Measurements from ENCODE around the gene GDF15. TPM values are rescaled to one million over a fixed set of nuclear protein-coding genes. Genes with fewer than 3 reads are reported as not detected.
A peak's percentile ranks its signal among the peaks of the same experiment; 100 is the strongest.

The GDF15 gene
- polyA plus RNA-seq, 1 of the 3 experiments (the other 2 are of a cell fraction), result 129 TPM

DNA sequence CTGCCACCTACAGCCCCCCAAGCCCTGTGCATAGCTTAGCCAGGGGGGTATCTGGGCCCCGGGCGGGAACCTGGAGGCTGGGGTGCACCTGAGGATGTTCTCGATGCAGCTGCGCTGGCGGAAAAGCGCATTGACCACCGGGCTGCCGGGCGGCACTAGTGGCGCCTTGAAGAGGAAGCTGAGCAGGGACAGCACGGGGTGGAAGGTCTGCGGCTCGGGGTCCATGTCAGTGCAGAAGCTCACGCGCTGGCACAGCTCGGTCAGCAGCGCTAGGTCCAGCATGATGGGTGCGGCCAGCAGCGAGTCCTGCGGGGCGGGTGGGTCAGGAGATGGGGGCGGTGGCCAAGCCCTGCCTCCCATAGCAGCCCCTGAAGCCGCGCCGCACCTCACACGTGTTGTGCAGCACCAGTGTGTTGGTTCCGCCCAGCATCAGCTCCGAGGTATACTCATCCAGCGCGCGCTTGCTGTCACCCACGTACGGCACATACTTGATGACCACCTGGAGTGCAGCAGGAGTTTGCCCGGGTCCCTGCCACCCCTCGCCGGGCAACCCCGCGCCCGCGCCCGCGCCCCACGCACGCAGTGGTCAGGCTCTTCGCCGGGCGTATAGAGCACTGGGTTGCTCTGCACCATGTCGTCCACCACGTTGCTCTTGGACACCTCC lies 49.4 kb downstream of the GDF15 start:
- Histone ChIP-seq H3K79me2 (ENCODE audit: insufficient read depth) (no peaks in the 10 kb centered on the region), H2AFZ (ENCODE audit: low read depth) (no peak overlapping the region), H3K4me1 (ENCODE audit: control insufficient read depth in 1 of 2, insufficient read depth in 2 of 2, low read depth in 1 of 2, low read length in 1 of 2) (peaks cover 0 to 36% of the 10 kb centered on the region in 2 experiments; a peak in 2 of 4 replicates), H3K9ac (no peak overlapping the region), H3K9me2 (no peaks in the 10 kb centered on the region), H3K9me3 (no peaks in the 10 kb centered on the region), H3K4me2 (no peak overlapping the region), H3K27me3 (ENCODE audit: insufficient read depth) (no peaks in the 10 kb centered on the region), H3K4me3 (ENCODE audit: low read depth in 2 of 2, low read length in 1 of 2) (no peak overlapping the region), H3F3A (replicated peaks; ENCODE audit: insufficient read depth) (peaks cover 15% of the 10 kb centered on the region), H4K20me1 (ENCODE audit: insufficient read depth) (no peaks in the 10 kb centered on the region), H3K36me3 (replicated peaks in 1 of 2; ENCODE audit: control insufficient read depth in 1 of 2, insufficient read depth in 2 of 2, low read length in 1 of 2) (peaks cover 0 to 10% of the 10 kb centered on the region in 2 experiments), H3K27ac (ENCODE audit: low read depth in 2 of 2, low read length in 1 of 2) (no peak overlapping the region)
- WGBS (ENCODE audit: low lambda C conversion rate), result 99% methylated on average over 19 of the region's 49 CpGs
- DNase-seq, result no peak
- ChIA-PET POLR2A (interaction anchor here (0.9 kb wide), 1 partner anchor 47 kb away, joined by 3 read pairs; no protein-coding TSS in a partner anchor), CTCF (interaction anchor here (0.8 to 2.7 kb wide), 6 partner anchors 15 to 85 kb away, joined by 3 to 9 read pairs (median 4); partner anchors contain the start of gene SSBP4)
- TF ChIP-seq POLR2AphosphoS5 (IDR thresholded peaks at IDR 0.05; ENCODE audit: low read depth, low read length), result no peak
- no peak for TF ChIP-seq FOXJ3 (CRISPR knock-in tag; IDR thresholded peaks at IDR 0.05)
- no peak for TF ChIP-seq TAF1 (IDR thresholded peaks at IDR 0.05; ENCODE audit: borderline replicate concordance, low read depth, low read length)
- TF ChIP-seq YY1 (IDR thresholded peaks at IDR 0.05; ENCODE audit: low read depth), result no peak
- TF ChIP-seq RXRA (IDR thresholded peaks at IDR 0.05; ENCODE audit: borderline replicate concordance, low read depth), result no peak
- no peak for TF ChIP-seq EZH2phosphoT487 (IDR thresholded peaks at IDR 0.05; ENCODE audit: borderline replicate concordance, low read depth)
- TF ChIP-seq MXI1 (IDR thresholded peaks at IDR 0.05; ENCODE audit: low read depth, low read length), result no peak
- TF ChIP-seq SIN3A (IDR thresholded peaks at IDR 0.05; ENCODE audit: borderline replicate concordance, low read depth, low read length), result no peak
- TF ChIP-seq SMC3 (IDR thresholded peaks at IDR 0.05; ENCODE audit: low read depth, low read length), result no peak
- TF ChIP-seq TEAD4 (IDR thresholded peaks at IDR 0.05; ENCODE audit: borderline replicate concordance, insufficient read depth), result no peak

DNA sequence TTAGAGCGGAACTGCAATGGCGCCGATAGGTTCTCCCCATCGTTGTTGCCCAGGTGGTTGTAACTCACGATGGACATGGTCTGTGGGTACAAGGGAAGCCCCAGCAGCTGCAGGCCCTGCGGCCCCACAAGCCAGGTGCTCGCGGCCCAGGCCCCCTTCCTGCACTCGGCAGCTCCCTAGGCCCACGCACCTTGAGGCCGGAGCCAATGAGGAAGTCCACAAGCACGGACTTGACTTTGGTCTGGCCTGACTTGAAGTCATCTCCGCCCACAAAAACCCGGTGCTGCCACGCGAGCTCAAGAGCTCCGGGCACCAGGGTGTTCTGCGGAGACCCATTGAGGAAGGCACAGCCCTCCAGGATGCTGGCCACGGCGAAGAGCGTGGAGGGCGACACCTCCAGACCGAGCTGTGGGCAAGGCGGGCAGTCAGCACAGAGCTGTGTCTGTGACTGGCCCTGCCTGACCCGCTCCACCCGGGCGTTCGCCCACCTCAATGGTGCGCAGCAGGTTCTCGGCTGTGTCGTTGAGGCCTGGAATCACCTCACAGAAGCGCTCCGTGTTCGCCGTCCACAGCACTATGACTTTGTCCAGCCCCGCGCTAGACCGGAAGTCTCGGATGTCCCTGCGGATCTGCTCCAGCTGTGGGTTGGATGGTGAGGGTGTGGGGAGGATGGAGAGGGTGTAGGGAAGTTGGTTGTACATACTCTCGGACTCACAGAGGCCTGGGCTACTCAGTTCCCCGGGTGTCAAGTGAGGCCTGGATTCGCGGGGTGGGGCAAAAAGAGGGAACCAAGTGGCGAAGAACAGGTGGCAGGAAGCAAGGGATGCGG lies 50.1 kb downstream of the GDF15 start:
- Histone ChIP-seq H3K9ac (no peak overlapping the region), H3K27ac (ENCODE audit: low read depth in 2 of 2, low read length in 1 of 2) (peak overlapping the region in 1 of 2 experiments; percentile 60; a peak in 1 of 4 replicates), H3K4me1 (ENCODE audit: control insufficient read depth in 1 of 2, insufficient read depth in 2 of 2, low read depth in 1 of 2, low read length in 1 of 2) (peaks cover 0 to 33% of the 10 kb centered on the region in 2 experiments; a peak in 2 of 4 replicates), H2AFZ (ENCODE audit: low read depth) (no peak overlapping the region), H3K9me2 (no peaks in the 10 kb centered on the region), H4K20me1 (ENCODE audit: insufficient read depth) (no peaks in the 10 kb centered on the region), H3K4me3 (ENCODE audit: low read depth in 2 of 2, low read length in 1 of 2) (peak overlapping the region in 1 of 2 experiments; percentile 65; a peak in 1 of 4 replicates), H3F3A (replicated peaks; ENCODE audit: insufficient read depth) (peaks cover 17% of the 10 kb centered on the region), H3K79me2 (ENCODE audit: insufficient read depth) (no peaks in the 10 kb centered on the region), H3K9me3 (no peaks in the 10 kb centered on the region), H3K4me2 (0 out of 2 replicates have a peak overlapping the region, but pooled peaks have one; percentile 63), H3K27me3 (ENCODE audit: insufficient read depth) (no peaks in the 10 kb centered on the region), H3K36me3 (replicated peaks in 1 of 2; ENCODE audit: control insufficient read depth in 1 of 2, insufficient read depth in 2 of 2, low read length in 1 of 2) (peaks cover 0 to 6% of the 10 kb centered on the region in 2 experiments)
- ChIA-PET CTCF (interaction anchor here (0.8 to 2.7 kb wide), 5 partner anchors 15 to 84 kb away, joined by 3 to 9 read pairs (median 4); partner anchors contain the start of gene SSBP4), POLR2A (interaction anchor here (0.9 kb wide), 1 partner anchor 48 kb away, joined by 3 read pairs; no protein-coding TSS in a partner anchor)
- 94% methylated on average over 27 of the region's 46 CpGs for WGBS (ENCODE audit: low lambda C conversion rate)
- DNase-seq, result no peak
- no peak for TF ChIP-seq TCF12 (IDR thresholded peaks at IDR 0.05)
- TF ChIP-seq RAD21 (IDR thresholded peaks at IDR 0.05; ENCODE audit: low read length), result no peak
- no peak for TF ChIP-seq ZBTB33 (IDR thresholded peaks at IDR 0.05; ENCODE audit: borderline replicate concordance, low read depth)
- no peak for TF ChIP-seq GABPA (IDR thresholded peaks at IDR 0.05; ENCODE audit: low read depth)
- no peak for TF ChIP-seq NFIC (IDR thresholded peaks at IDR 0.05; ENCODE audit: borderline replicate concordance)
- no peak for TF ChIP-seq MAX (IDR thresholded peaks at IDR 0.05; ENCODE audit: low read depth)
- TF ChIP-seq FOXM1 (IDR thresholded peaks at IDR 0.05; ENCODE audit: low read depth), result no peak
- no peak for TF ChIP-seq TEAD4 (IDR thresholded peaks at IDR 0.05; ENCODE audit: borderline replicate concordance, insufficient read depth)
- TF ChIP-seq, protein P1, sequence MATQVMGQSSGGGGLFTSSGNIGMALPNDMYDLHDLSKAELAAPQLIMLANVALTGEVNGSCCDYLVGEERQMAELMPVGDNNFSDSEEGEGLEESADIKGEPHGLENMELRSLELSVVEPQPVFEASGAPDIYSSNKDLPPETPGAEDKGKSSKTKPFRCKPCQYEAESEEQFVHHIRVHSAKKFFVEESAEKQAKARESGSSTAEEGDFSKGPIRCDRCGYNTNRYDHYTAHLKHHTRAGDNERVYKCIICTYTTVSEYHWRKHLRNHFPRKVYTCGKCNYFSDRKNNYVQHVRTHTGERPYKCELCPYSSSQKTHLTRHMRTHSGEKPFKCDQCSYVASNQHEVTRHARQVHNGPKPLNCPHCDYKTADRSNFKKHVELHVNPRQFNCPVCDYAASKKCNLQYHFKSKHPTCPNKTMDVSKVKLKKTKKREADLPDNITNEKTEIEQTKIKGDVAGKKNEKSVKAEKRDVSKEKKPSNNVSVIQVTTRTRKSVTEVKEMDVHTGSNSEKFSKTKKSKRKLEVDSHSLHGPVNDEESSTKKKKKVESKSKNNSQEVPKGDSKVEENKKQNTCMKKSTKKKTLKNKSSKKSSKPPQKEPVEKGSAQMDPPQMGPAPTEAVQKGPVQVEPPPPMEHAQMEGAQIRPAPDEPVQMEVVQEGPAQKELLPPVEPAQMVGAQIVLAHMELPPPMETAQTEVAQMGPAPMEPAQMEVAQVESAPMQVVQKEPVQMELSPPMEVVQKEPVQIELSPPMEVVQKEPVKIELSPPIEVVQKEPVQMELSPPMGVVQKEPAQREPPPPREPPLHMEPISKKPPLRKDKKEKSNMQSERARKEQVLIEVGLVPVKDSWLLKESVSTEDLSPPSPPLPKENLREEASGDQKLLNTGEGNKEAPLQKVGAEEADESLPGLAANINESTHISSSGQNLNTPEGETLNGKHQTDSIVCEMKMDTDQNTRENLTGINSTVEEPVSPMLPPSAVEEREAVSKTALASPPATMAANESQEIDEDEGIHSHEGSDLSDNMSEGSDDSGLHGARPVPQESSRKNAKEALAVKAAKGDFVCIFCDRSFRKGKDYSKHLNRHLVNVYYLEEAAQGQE (IDR thresholded peaks at IDR 0.05; ENCODE audit: low read depth, low read length), result no peak
- TF ChIP-seq ELF1 (IDR thresholded peaks at IDR 0.05), result no peak
